ENCODE measurements around the gene C11orf58.

C11orf58 gene

DNA sequence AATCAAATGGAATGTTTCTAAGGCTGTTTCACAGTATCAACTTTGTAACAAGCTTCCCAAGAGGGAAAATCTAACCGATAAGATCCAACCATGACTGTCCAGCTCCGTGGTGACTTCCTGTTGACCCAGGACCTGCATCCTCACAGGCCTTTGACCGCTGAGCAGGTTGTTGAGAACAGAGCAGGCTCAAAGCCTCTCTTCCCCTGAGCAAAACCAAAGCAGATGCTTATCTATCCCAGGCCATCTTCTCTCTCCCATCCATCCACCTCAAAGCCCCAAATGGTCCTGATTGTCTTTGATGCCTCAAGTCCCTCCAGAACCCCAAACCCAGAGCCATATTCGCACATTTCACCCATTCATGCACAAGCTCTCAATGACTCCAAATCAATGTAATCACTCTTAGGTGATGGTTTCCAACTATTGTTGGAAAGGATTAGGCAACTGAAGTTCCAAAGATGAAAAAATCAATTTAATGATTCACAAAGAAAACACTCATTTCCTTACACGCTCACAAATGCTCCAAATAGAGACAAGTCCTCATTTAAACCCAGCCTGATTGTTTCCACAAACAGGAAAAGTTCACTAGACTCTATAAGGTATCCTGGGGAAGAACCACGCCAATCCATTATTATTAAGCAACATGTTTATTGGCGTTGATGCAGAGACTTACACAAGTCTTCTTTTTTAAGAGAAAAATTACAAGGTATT lies 48.7 kb downstream of the C11orf58 start:
- DNase-seq = peak; percentile 27

GRCh38 chr11:16788141-16789062 lies 50.0 kb downstream of the C11orf58 start:
- peak; percentile 65 for DNase-seq

DNA sequence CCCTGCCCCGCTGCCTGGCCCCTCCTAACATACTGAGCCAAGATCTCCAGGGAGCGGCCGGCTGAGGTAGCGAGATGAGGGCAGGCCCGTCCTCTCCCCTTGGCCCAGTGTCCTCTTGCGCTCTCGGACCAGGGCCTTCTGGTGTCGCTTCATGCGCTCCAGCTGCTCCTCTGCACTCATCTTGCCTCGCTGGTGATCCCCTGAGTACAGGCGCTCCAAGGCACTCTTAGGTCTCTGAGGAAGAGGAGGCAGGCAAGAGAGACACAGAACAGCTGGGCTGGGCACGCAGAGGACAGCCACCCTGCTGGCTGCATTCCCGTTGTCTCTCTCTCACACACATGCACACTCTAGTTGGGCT lies 50.6 kb downstream of the C11orf58 start:
- no peak for DNase-seq

DNA sequence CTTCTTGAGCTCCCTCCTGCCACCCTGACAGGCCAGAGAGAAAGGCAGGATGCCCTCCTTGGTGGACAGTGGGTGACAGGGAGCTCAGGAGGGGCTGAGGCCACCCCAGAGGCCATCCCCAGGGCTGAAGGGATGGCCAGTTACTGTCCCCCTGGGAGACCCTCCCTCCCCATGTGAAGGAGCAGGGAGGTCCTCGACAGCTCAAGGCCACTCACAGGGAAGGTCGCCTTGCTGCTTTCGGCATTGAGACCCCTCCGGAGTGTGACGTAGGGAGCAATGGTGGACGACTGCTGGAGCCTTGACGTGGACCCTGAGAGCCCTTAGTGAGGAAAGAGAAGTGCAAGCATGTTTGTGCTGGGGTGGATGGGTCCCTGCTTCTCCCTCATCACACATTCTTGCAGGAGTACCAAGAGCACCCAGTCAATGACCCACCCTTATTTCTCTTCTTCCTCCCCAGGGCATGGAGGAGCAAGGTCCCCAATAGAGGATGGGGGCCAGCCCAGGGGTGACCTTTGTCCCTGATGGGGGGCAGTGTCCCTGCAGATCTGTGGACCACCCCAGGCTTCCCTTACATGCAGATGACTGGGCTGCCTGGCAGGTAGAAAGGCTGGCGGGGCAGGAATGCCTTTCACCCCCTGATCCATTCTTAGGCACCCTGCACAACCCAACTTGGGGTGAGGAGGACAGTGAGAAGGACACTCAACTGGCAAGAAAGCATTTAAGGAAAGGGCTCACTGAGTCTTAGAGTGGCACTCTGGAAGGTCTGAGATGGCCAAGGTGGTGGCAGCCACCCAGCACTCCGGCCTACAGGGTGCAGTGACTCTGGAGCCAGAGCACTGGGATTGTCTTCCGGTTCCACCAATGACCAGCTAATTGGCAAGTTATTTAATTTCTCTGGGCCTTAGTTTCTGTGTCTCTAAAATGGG lies 51.4 kb downstream of the C11orf58 start:
- DNase-seq = no peak

- no peak for DNase-seq
These were observed 52.2 kb downstream of the C11orf58 start for GRCh38 chr11:16790486-16791190.

- DNase-seq = peak; percentile 89
These were observed 52.9 kb downstream of the C11orf58 start for GRCh38 chr11:16791191-16791961.

GRCh38 chr11:16792426-16792825 lies 54.0 kb downstream of the C11orf58 start:
- DNase-seq = peak; percentile 13

GRCh38 chr11:16793009-16793408 lies 54.6 kb downstream of the C11orf58 start:
- DNase-seq = no peak

DNA sequence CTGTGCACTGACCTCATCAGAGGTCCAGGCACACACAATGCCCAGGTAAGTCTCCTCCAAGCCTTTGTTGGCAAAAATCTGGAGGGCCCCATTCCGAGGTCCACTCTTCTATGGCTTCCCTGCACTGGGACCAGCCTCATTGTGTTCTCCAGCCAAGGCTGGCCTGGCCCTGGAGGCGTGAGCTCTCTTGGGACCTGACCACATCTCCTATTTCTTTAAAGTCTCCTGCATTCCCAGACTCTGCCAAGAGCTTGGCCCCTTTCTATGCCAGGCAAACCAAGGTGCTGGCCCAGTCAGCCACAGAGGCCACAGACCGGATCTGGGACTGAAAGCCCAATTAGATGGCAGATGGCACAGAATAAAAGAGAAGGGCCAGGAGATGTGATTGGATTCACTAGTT lies 55.1 kb downstream of the C11orf58 start:
- no peak for DNase-seq

DNA sequence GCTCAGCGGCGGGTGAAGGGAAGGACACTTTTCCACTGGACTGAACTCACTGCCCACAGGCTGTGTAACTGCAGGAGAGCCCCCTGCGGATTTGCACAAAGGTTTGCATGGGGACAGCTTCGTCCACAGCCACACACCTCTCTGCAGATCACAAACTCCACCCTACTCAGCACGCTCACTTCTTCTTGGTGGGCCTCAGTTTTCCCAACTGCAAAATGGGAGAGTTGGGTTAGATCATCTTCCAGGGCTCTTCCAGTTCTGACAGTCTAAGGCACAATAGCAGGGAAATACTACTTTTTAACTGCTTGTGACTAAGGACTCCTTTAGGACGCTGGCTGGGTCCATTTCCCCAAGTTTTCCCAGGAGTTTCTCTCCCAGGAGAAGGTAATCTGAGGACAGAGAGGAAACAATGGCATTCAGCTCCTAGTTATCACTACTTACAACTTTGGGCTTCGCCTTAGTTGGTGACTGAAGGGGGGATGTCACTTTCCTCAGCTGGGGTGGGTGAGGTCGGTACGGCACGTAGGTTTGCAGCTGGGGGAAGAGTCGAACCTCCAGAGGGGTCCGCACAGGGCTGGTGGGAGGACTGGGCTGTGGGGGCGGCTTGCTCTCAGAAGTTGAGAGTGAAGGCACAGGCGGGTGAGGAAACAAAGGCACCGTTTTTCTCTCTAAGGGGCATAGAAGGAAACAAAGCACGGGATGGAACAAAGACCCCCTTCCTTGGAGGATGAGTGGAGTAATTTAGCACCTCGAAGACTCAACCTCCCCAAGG lies 55.8 kb downstream of the C11orf58 start:
- DNase-seq = no peak

DNA sequence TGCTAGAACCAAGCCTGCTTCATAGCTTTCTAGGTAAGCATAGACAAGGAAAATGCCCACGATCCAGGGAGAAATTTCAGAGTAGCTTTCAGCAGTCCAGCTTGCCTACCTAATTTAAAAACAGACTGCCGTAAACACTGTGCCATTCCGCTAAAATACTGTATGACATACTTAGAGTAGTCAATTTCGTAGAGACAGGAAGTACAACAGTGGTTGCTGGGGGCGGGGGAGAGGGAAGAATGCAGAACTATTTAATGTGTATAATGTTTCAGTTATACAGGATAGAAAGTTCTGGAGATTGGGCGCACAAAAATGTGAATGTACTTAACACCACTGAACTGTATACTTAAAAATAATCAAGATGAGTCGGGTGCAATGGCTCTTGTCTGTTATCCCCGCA lies 56.7 kb downstream of the C11orf58 start:
- DNase-seq = no peak

GRCh38 chr11:16796311-16796710 lies 57.9 kb downstream of the C11orf58 start:
- DNase-seq = no peak

DNA sequence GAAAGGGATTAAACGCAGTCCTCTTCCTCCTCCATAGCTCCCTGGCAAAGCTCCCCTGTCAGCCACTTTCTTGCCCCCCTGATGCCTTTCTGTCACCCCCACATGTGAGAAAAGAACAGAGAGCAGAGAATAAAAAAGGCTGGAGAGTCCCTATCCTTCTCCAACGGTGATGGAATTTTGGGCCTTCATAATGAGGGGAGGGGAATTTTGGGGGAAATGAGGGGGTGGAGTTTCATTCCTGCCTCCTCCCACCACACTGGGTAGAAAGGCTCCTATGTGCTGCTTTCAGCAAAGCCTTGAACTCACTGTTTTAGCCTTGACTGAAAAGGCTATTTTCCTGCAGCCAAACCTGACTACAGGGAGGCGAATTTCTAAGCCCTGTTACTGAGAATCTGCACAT lies 59.3 kb downstream of the C11orf58 start:
- no peak for DNase-seq

DNA sequence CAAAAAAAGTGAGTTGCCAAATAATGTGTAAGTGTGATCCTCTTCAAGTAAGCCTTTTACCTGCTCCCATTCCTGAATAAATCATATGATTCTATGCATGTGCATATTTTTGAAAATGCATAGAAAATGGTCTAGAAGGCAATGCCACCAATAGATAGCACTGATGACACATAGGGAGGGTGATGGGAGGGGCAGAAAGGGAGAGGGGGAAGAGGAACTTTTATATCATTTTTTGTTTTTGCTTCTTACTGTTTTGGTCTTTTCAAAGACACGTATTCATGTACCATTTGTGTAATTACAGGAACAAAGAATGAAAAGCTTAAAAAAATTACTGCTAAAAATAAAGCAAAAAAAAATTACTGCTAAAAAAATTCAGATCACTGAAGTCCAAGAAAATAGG lies 60.8 kb downstream of the C11orf58 start:
- no peak for DNase-seq

- no peak for DNase-seq
These were observed 61.4 kb downstream of the C11orf58 start for GRCh38 chr11:16799890-16800289.

DNA sequence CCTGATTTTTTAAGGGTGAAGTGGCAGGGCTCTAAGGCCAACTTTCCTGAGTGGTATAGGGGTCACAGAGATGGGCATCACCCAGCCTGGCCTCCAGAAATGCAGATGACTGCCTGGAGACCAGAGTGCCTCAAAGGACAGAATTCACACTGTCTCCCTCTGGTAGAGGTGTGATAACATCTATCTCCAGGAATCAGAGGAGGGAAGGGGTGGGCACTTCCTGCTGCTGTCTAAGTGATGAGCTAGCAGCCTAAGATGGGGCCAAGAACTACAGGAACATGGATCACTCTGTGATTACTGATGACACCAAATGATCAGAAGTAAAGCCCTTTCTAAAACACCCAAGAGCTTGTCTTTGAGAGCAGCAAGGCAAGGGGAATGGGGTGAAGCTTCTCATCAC lies 61.9 kb downstream of the C11orf58 start:
- DNase-seq = no peak

DNA sequence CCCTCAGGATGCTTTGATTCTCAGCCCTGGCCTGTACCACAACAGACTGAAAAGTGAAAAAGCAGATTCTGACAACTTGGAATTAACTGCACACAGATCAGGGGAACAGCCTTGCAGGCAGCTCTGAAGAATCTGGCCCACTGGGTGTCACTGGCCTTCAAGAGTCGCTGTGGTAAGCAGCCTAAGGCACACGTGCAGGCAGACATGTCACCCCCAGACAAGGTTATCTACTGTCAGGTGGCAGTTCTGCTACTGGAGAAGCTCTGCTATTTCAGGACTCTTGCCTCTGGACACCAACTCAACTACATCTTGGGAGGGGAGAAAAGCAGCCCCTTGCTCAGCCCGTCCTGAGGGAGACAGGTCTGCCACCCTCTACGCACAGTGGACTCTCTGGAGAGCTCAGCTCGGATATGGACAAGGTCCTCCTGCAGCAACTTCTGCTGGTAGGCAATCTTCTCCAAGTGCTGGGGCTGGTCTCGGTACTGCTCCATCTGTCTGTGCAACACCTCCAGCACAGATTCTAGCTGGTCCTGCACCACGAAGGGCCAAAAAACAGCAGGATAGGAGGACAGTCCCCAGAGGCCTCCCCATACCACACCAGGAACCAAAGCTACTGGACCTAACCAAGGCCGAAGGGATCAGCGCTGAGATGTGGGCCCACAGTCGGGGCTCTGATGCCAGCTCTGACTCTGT lies 63.0 kb downstream of the C11orf58 start:
- DNase-seq = no peak

DNA sequence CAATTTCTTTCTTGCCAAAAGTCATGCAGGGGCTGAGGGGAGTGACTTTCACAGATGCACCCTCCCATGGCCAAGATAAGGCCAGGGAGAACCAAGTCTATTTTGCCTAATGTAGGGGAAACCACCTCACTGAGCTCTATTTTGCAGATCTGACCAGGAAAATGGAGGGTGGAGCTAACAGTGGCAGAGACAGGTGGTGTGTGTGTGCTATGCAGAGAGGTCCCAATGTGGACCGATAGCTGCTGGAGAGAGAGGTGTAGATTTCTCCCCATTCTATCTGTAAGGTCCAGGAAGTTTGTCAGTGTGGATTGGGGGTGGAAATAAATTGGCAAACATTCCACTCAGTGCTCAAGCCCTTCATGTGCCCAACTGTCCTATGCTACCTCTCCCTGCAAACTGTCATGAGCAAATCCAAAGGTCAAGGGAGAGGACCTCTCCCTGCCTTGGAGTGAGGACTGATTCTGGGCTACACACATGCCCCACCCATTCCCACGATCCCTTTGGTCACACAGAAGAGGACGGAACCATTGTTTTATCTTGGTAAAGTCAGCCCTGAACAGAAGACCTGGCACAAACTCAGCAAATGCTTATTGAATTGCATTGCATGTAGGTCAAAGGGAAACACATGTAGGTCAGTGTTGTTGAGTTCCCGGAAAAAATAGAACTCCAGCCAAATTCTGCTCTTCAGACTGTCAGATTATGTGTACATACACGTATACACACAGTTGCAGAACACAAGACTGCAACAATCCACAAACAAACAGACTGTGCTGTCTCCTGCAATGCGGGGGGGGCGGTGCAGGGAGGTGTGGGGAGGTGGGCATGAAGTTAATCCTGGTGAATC lies 65.9 kb downstream of the C11orf58 start:
- DNase-seq = peak; percentile 52

DNA sequence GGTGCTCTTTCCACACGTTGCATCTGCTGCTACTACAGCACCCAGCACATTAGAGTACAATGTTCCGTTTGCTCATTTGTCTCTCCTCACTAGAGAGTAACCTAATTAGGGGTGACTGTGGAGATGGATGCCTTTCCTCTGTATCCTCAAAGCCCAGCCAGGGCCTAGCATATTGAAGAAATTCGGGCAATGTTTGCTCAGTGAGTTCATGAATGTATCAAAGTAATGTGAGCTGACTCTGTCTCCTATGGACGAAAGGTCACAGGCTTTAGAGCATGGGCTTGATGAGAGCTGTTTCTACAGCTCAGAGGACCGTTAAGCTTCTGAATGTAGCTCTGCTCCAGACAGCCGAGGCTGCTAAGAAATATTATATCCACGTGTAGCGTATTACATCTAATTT lies 67.5 kb downstream of the C11orf58 start:
- DNase-seq = no peak

Measured in HCEC 1CT (cell line).